ENCODE results near the gene ZBTB1. TPM values are rescaled to one million over a fixed set of nuclear protein-coding genes. Genes with fewer than 3 reads are reported as not detected.
"Not testable (repeated sequence)": the region's sequence is repeated elsewhere in the genome, so short reads cannot be mapped to it uniquely, and the experiment has no call there.

ZBTB1 gene
- total and polyA plus RNA-seq, 11 donors = 9.0 to 29.5 (median 17.7) TPM

GRCh38 chr14:64569138-64569631 lies 64.6 kb downstream of the ZBTB1 start:
- peaks cover 0 to 40% (median 18%) of the 10 kb centered on the region in 12 donors for H3K4me1 ChIP-seq
- H3K27ac ChIP-seq = peak overlapping the region; percentile 26 to 78 (median 65)
- 36 to 54% (median 46%) methylated on average over 3 of the region's 3 CpGs for WGBS, 4 donors

DNA sequence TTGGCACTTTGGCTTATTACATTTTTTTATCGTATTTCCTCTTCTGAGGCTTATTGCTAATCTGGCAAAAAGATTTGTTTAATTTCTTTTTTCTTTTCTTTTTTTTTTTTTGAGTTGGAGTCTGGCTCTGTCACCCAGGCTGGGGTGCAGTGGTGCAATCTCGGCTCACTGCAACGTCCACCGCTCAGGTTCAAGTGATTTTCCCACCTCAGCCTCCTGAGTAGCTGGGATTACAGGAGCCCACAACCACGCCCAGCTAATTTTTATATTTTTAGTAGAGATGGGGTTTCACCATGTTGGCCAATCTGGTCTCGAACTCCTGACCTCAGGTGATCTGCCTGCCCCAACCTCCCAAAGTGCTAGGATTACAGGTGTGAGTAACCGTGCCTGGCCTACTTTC lies 65.1 kb downstream of the ZBTB1 start:
- intact Hi-C loops (cut with DNase I) = loop anchor here in 3 of 10 donors (2.0 to 10.0 kb wide), 4 partner anchors 29 to 67 kb away; partner anchors contain the start of gene HSPA2 (in 2 of the 3)
- H3K9me3 ChIP-seq, H3K36me3 ChIP-seq, H3K4me3 ChIP-seq, H3K27me3 ChIP-seq, DNase-seq: not testable (repeated sequence)
- H3K27ac ChIP-seq = peak overlapping the region; percentile 26 to 78 (median 65)
- peaks cover 0 to 40% (median 18%) of the 10 kb centered on the region in 12 donors for H3K4me1 ChIP-seq
- ATAC-seq = peak in 1 of 4 donors; percentile 7
- 77 to 87% (median 86%) methylated on average over 7 of the region's 7 CpGs for WGBS, 4 donors

More at GRCh38 chr14:64569138-64569631, 64.6 kb downstream of the ZBTB1 start:
- H3K9me3 ChIP-seq = no peaks in the 10 kb centered on the region
- no peaks in the 10 kb centered on the region for H3K27me3 ChIP-seq
- H3K36me3 ChIP-seq = no peaks in the 10 kb centered on the region
- no peak overlapping the region for H3K4me3 ChIP-seq
- TF ChIP-seq, protein P1, sequence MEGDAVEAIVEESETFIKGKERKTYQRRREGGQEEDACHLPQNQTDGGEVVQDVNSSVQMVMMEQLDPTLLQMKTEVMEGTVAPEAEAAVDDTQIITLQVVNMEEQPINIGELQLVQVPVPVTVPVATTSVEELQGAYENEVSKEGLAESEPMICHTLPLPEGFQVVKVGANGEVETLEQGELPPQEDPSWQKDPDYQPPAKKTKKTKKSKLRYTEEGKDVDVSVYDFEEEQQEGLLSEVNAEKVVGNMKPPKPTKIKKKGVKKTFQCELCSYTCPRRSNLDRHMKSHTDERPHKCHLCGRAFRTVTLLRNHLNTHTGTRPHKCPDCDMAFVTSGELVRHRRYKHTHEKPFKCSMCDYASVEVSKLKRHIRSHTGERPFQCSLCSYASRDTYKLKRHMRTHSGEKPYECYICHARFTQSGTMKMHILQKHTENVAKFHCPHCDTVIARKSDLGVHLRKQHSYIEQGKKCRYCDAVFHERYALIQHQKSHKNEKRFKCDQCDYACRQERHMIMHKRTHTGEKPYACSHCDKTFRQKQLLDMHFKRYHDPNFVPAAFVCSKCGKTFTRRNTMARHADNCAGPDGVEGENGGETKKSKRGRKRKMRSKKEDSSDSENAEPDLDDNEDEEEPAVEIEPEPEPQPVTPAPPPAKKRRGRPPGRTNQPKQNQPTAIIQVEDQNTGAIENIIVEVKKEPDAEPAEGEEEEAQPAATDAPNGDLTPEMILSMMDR (IDR thresholded peaks at IDR 0.05) = no peak
- no peak for TF ChIP-seq POLR2A (IDR thresholded peaks at IDR 0.05)
- intact Hi-C loops (cut with DNase I) = loop anchor here in 3 of 10 donors (2.0 to 10.0 kb wide), 4 partner anchors 28 to 68 kb away; partner anchors contain the start of gene HSPA2 (in 2 of the 3)
- DNase-seq = peak in 4 of 5 donors; percentile 51 to 84 (median 62)
- peak; percentile 91 to 97 (median 96) for ATAC-seq

GRCh38 chr14:64572386-64573104 lies 68.0 kb downstream of the ZBTB1 start:
- no peak for TF ChIP-seq POLR2A (IDR thresholded peaks at IDR 0.05)
- TF ChIP-seq, protein P1 (IDR thresholded peaks at IDR 0.05) = no peak
- H3K27ac ChIP-seq = peak overlapping the region in 6 of 12 donors; percentile 7 to 78 (median 27)
- intact Hi-C loops (cut with DNase I) = no loop called here
- H3K27me3 ChIP-seq = no peaks in the 10 kb centered on the region
- no peaks in the 10 kb centered on the region for H3K36me3 ChIP-seq
- peaks cover 0 to 28% (median 10%) of the 10 kb centered on the region in 12 donors for H3K4me1 ChIP-seq
- DNase-seq (no peak), ATAC-seq (peak in 2 of 4 donors; percentile 25 to 27)
- H3K9me3 ChIP-seq = no peaks in the 10 kb centered on the region
- no peak overlapping the region for H3K4me3 ChIP-seq

GRCh38 chr14:64573109-64573508 lies 68.5 kb downstream of the ZBTB1 start:
- WGBS, 4 donors = 83 to 95% (median 90%) methylated on average over 3 of the region's 3 CpGs
- ATAC-seq = peak in 1 of 4 donors; percentile 17

More at GRCh38 chr14:64573109-64573508, 68.5 kb downstream of the ZBTB1 start:
- no peak overlapping the region for H3K4me3 ChIP-seq
- no peaks in the 10 kb centered on the region for H3K9me3 ChIP-seq
- H3K27me3 ChIP-seq = no peaks in the 10 kb centered on the region
- H3K4me1 ChIP-seq = peaks cover 0 to 25% (median 10%) of the 10 kb centered on the region in 12 donors
- H3K27ac ChIP-seq = peak overlapping the region in 9 of 12 donors; percentile 7 to 78 (median 21)
- no peak for TF ChIP-seq POLR2A (IDR thresholded peaks at IDR 0.05)
- no peaks in the 10 kb centered on the region for H3K36me3 ChIP-seq
- intact Hi-C loops (cut with DNase I) = no loop called here
- no peak for DNase-seq

Other genes with a start within 250 kb of the ZBTB1 start
- gene ESR2, start 210.4 kb upstream of the ZBTB1 start, total RNA-seq = 1 to 10 TPM in 3 of 9 donors, under 1 TPM in 6; 0.16 to 1.7 (median 0.67) TPM
- gene ESR2, start 210.4 kb upstream of the ZBTB1 start, polyA plus RNA-seq = under 1 TPM; 0.15 to 0.40 TPM
- gene MTHFD1, start 116.4 kb upstream of the ZBTB1 start, total RNA-seq = 10 to 100 TPM; 39.0 to 72.1 (median 60.4) TPM
- gene MTHFD1, start 116.4 kb upstream of the ZBTB1 start, polyA plus RNA-seq = 10 to 100 TPM; 45.3 to 50.8 TPM
- gene AKAP5, start 39.3 kb upstream of the ZBTB1 start, total RNA-seq = under 1 TPM in 8 of 9 donors, not detected in 1; 0.12 to 0.61 (median 0.21) TPM
- gene AKAP5, start 39.3 kb upstream of the ZBTB1 start, polyA plus RNA-seq = under 1 TPM; 0.08 TPM
- 10 to 100 TPM; 12.5 to 28.0 (median 19.0) TPM for gene ZBTB25, start 932 bp upstream of the ZBTB1 start, total RNA-seq
- 10 to 100 TPM in 1 of 2 donors, 1 to 10 TPM in 1; 4.0 to 10.0 TPM for gene ZBTB25, start 932 bp upstream of the ZBTB1 start, polyA plus RNA-seq
- 10 to 100 TPM in 8 of 9 donors, 1 to 10 TPM in 1; 9.6 to 96.0 (median 22.9) TPM for gene HSPA2, start 36.0 kb downstream of the ZBTB1 start, total RNA-seq
- gene HSPA2, start 36.0 kb downstream of the ZBTB1 start, polyA plus RNA-seq = 10 to 100 TPM in 1 of 2 donors, 1 to 10 TPM in 1; 3.2 to 25.0 TPM
- gene PPP1R36, start 45.2 kb downstream of the ZBTB1 start, total RNA-seq = 1 to 10 TPM in 1 of 9 donors, under 1 TPM in 3, not detected in 5; 0.39 to 1.0 (median 0.62) TPM
- gene PPP1R36, start 45.2 kb downstream of the ZBTB1 start, polyA plus RNA-seq = under 1 TPM; 0.11 to 0.30 TPM
- 10 to 100 TPM; 14.7 to 34.3 (median 18.1) TPM for gene PLEKHG3, start 199.7 kb downstream of the ZBTB1 start, total RNA-seq
- gene PLEKHG3, start 199.7 kb downstream of the ZBTB1 start, polyA plus RNA-seq = 1 to 10 TPM; 7.0 TPM

All from heart left ventricle (tissue), 16 donors.